Measurements from ENCODE around the gene TSPAN7. TPM values are rescaled to one million over a fixed set of nuclear protein-coding genes. Genes with fewer than 3 reads are reported as not detected.

Gene TSPAN7
- total RNA-seq, 6 experiments from 2014 or later: not detected

DNA sequence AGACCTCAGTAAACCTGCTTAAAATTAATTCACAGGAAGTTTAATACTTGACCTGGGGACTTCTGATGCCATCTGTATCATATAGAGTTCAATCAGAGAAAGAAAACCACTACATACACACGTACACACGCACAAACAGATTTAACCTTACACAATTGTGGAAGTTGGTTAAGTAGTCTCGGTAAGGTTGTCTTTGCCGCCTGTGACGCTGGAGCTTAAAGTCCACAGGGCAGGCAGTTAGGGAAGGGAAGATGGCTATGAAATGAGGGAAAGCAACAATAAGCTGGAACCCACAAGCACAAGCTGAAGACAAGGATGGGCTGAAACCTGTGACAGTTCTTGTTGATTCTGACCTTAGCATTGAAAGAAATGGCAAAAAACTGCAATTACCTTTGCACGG, 41.7 kb upstream of the TSPAN7 start:
- Mint-ChIP-seq H3K27me3 (ENCODE audit: insufficient read depth) (no peaks in the 10 kb centered on the region; the same call in 1 of the 2 replicates), H3K36me3 (ENCODE audit: low read depth) (no peaks in the 10 kb centered on the region), H3K9me3 (no peaks in the 10 kb centered on the region), H3K27ac (no peak overlapping the region), H3K4me3 (no peak overlapping the region), H3K4me1 (ENCODE audit: low read depth) (no peaks in the 10 kb centered on the region)
- DNase-seq: no peak
- TF ChIP-seq CTCF (IDR thresholded peaks at IDR 0.05): no peak

- DNase-seq: no peak
Observed at GRCh38 chrX:38538134-38538533, 23.2 kb upstream of the TSPAN7 start.

GRCh38 chrX:38539748-38540147, 21.6 kb upstream of the TSPAN7 start:
- Mint-ChIP-seq H3K4me3 (no peak overlapping the region), H3K9me3 (no peaks in the 10 kb centered on the region; the same call in 1 of the 2 replicates), H3K27me3 (ENCODE audit: insufficient read depth) (no peaks in the 10 kb centered on the region), H3K36me3 (ENCODE audit: low read depth) (no peaks in the 10 kb centered on the region), H3K4me1 (ENCODE audit: low read depth) (no peaks in the 10 kb centered on the region), H3K27ac (no peak overlapping the region)
- TF ChIP-seq CTCF (IDR thresholded peaks at IDR 0.05): no peak
- DNase-seq: no peak

More at GRCh38 chrX:38538134-38538533, 23.2 kb upstream of the TSPAN7 start:
- H3K9me3 Mint-ChIP-seq: no peaks in the 10 kb centered on the region; the same call in 1 of the 2 replicates
- no peaks in the 10 kb centered on the region for H3K27me3 Mint-ChIP-seq (ENCODE audit: insufficient read depth)
- no peak overlapping the region for H3K27ac Mint-ChIP-seq
- H3K4me3 Mint-ChIP-seq: no peak overlapping the region
- no peaks in the 10 kb centered on the region for H3K36me3 Mint-ChIP-seq (ENCODE audit: low read depth)
- H3K4me1 Mint-ChIP-seq (ENCODE audit: low read depth): no peaks in the 10 kb centered on the region
- no peak for TF ChIP-seq CTCF (IDR thresholded peaks at IDR 0.05)

DNA sequence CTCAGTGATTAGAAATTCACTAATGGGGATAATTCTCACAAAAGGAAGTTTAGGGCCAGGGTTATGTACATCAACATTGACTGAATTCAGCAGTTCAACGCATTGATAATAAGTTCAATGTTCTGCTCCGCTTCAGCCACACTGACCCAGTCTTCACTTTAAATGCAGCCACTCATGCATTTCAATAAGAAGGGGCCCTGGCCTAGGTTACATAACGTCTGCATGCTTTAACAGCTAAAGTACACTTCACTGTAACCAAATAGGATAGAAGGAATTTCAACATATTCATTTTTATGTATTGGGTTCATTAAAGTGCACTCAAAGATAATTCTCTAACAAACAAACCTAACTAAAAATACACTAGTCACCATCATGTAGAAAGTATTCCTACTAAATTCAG, 12.8 kb upstream of the TSPAN7 start:
- Mint-ChIP-seq H3K36me3 (ENCODE audit: low read depth) (no peaks in the 10 kb centered on the region), H3K4me3 (no peak overlapping the region), H3K27me3 (ENCODE audit: insufficient read depth) (no peaks in the 10 kb centered on the region), H3K27ac (no peak overlapping the region), H3K9me3 (no peaks in the 10 kb centered on the region), H3K4me1 (ENCODE audit: low read depth) (no peaks in the 10 kb centered on the region)
- TF ChIP-seq CTCF (IDR thresholded peaks at IDR 0.05): no peak
- no peak for DNase-seq

DNA sequence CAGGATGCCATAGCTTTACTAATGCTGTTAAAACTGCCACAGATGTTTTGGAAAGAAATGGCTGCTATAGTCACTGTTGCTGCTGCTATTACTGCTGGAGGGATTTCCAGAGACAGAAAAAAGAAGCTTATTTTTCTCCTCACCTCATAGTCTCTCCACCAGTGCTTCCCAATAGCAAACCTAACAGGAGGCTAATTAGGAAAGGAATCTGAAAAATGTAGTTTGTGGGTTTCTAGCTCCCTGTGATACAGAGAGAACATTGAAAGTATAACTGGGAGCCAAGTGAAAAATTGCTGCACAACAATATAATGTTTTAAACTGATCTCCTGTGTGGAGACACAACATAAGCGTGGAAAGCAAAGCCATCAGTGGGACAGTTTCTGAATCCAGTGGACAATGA, 8.6 kb upstream of the TSPAN7 start:
- DNase-seq: no peak
- Mint-ChIP-seq H3K9me3 (no peaks in the 10 kb centered on the region), H3K27ac (no peak overlapping the region), H3K27me3 (ENCODE audit: insufficient read depth) (no peaks in the 10 kb centered on the region), H3K4me1 (ENCODE audit: low read depth) (no peaks in the 10 kb centered on the region), H3K4me3 (no peak overlapping the region), H3K36me3 (ENCODE audit: low read depth) (no peaks in the 10 kb centered on the region)
- no peak for TF ChIP-seq CTCF (IDR thresholded peaks at IDR 0.05)

DNA sequence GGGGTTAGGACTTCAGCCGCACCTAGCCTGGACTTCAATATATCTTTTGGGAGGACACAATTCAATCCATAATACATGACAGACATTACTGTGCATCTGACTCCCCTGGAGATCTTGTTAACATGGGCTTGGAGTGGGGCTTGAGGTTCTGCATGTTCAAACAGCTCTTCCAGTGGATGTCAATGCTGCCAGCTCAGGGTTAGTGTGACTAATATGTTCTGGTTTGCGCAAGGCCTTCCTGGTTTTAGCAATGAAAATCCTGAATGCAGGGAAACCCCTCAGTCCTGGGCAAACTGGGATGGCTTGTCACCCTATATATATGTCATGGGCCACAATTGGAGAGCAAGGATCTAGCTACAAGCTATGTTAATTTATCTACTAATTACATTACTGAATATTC, 2.7 kb upstream of the TSPAN7 start:
- Mint-ChIP-seq H3K4me1 (ENCODE audit: low read depth) (no peaks in the 10 kb centered on the region), H3K27ac (no peak overlapping the region), H3K27me3 (ENCODE audit: insufficient read depth) (peaks cover 4% of the 10 kb centered on the region; the same call in 1 of the 2 replicates), H3K36me3 (ENCODE audit: low read depth) (no peaks in the 10 kb centered on the region), H3K9me3 (no peaks in the 10 kb centered on the region), H3K4me3 (no peak overlapping the region)
- no peak for DNase-seq
- no peak for TF ChIP-seq CTCF (IDR thresholded peaks at IDR 0.05)
